ENCODE results near the gene RPL36AL. TPM values are rescaled to one million over a fixed set of nuclear protein-coding genes. Genes with fewer than 3 reads are reported as not detected.

The RPL36AL gene
- total and polyA plus RNA-seq, 2 experiments from 2014 or later = 122 to 723 TPM

DNA sequence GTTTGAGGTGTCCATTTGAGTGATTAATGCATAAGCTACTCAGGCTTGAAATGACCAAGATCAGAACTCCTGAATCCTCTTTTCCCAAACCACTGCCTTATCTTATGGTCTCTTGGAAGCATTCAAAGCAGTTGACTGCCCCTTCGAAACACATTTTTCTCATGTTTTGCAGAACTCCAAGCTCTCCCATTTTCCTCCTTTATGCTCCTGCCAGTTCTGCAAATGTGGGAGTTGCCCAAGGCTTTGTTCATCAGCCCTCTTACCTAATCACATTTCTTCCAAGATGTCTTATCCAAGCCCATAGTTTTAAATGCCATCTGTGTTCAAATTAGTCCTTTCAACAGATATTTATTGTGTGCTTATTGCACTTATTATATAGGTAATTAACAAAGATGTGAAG, 16.4 kb upstream of the RPL36AL start (continued):
- TF ChIP-seq, protein P1, sequence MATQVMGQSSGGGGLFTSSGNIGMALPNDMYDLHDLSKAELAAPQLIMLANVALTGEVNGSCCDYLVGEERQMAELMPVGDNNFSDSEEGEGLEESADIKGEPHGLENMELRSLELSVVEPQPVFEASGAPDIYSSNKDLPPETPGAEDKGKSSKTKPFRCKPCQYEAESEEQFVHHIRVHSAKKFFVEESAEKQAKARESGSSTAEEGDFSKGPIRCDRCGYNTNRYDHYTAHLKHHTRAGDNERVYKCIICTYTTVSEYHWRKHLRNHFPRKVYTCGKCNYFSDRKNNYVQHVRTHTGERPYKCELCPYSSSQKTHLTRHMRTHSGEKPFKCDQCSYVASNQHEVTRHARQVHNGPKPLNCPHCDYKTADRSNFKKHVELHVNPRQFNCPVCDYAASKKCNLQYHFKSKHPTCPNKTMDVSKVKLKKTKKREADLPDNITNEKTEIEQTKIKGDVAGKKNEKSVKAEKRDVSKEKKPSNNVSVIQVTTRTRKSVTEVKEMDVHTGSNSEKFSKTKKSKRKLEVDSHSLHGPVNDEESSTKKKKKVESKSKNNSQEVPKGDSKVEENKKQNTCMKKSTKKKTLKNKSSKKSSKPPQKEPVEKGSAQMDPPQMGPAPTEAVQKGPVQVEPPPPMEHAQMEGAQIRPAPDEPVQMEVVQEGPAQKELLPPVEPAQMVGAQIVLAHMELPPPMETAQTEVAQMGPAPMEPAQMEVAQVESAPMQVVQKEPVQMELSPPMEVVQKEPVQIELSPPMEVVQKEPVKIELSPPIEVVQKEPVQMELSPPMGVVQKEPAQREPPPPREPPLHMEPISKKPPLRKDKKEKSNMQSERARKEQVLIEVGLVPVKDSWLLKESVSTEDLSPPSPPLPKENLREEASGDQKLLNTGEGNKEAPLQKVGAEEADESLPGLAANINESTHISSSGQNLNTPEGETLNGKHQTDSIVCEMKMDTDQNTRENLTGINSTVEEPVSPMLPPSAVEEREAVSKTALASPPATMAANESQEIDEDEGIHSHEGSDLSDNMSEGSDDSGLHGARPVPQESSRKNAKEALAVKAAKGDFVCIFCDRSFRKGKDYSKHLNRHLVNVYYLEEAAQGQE (IDR thresholded peaks at IDR 0.05; ENCODE audit: unreplicated experiment) = no peak
- TF ChIP-seq JUNB (IDR thresholded peaks at IDR 0.05; ENCODE audit: unreplicated experiment) = no peak
- TF ChIP-seq STAT1 (IDR thresholded peaks at IDR 0.05; ENCODE audit: unreplicated experiment) = no peak
- TF ChIP-seq NANOG (IDR thresholded peaks at IDR 0.05; ENCODE audit: borderline replicate concordance) = no peak
- TF ChIP-seq ZNF331 (CRISPR knock-in tag; IDR thresholded peaks at IDR 0.05; ENCODE audit: low read depth) = no peak
- TF ChIP-seq ZNF114 (CRISPR knock-in tag; IDR thresholded peaks at IDR 0.05) = no peak
- TF ChIP-seq POLR2AphosphoS5 (IDR thresholded peaks at IDR 0.05; ENCODE audit: low read depth) = no peak

DNA sequence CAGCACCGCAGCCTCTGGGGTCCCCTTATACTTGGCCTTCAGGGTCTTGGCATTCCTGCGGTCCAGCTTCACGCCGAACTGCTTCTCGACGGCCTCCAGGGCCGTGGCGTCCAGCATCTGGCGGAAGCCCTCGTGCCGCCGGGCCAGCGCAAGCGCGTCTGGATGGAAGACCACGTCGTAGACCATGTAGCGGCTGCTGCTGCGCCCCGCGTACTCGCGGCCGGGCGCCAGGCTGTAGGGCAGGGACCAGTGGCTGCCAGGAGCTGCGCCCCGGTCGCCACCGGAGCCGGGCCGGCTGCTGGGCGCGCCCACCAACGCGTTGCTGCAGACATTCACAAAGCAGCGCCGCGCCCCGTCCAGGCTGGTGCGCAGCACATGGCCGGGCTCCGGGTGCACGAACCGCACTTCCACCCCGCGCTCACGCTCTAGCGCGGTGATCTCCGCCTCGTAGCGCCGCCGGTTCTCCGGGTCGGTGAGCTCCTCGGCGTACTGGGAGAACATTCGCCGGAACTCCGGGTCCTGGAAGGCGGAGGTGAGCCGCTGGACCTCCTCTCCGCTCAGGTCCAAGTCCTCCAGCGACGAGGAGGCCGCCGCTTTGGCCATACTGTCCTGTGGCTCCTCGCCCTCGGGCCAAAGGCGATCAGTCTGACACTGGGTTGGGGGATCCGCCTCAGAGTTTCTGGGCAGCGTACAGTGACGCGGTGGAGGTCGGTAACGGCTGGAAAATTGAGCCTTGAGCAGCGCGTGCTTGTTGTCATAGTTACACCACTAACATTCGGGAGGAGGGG, 14.3 kb upstream of the RPL36AL start, which contains the start of gene DNAAF2:
DNAAF2 (minus strand) TSS at position 698 of the 788 bp plus-strand sequence; CDS start at position 603, 95 bp downstream.
- Histone ChIP-seq H4K20me1 (replicated peaks; ENCODE audit: insufficient read depth) (peaks cover 35% of the 10 kb centered on the region), H3F3A (replicated peaks; ENCODE audit: low read depth) (peaks cover 14% of the 10 kb centered on the region), H3K9me2 (ENCODE audit: insufficient read depth) (no peaks in the 10 kb centered on the region), H3K79me2 (replicated peaks; ENCODE audit: insufficient read depth) (peaks cover 90% of the 10 kb centered on the region), H3K27ac (ENCODE audit: low read depth) (peak within 1 kb of the TSS; percentile 98), H2AFZ (peak within 1 kb of the TSS; percentile 89; the same call in 1 of the 2 replicates), H3K4me3 (peak within 1 kb of the TSS; percentile 98), H3K27me3 (ENCODE audit: insufficient read depth) (no peaks in the 10 kb centered on the region), H3K36me3 (ENCODE audit: insufficient read depth) (peaks cover 16% of the 10 kb centered on the region; the same call in 1 of the 2 replicates), H3K4me2 (peak within 1 kb of the TSS; percentile 90), H3K4me1 (ENCODE audit: insufficient read depth) (peaks cover 21% of the 10 kb centered on the region)
- DNase-seq (ENCODE audit: low spot score) = peak; percentile 84
- H3K36me3 Mint-ChIP-seq (ENCODE audit: low read depth) = peaks cover 72% of the 10 kb centered on the region
- H3K27ac Mint-ChIP-seq = peak within 1 kb of the TSS; percentile 99
- H3K4me3 Mint-ChIP-seq = peak within 1 kb of the TSS; percentile 100
- H3K4me1 Mint-ChIP-seq = peaks cover 23% of the 10 kb centered on the region
- peaks cover 12% of the 10 kb centered on the region for H3K27me3 Mint-ChIP-seq (ENCODE audit: insufficient read depth, low read depth, poor library complexity)
- peak; percentile 45 for ATAC-seq
- H3K9me3 Mint-ChIP-seq = peaks cover 7% of the 10 kb centered on the region; the same call in 2 of the 3 replicates
- TF ChIP-seq, protein P2, sequence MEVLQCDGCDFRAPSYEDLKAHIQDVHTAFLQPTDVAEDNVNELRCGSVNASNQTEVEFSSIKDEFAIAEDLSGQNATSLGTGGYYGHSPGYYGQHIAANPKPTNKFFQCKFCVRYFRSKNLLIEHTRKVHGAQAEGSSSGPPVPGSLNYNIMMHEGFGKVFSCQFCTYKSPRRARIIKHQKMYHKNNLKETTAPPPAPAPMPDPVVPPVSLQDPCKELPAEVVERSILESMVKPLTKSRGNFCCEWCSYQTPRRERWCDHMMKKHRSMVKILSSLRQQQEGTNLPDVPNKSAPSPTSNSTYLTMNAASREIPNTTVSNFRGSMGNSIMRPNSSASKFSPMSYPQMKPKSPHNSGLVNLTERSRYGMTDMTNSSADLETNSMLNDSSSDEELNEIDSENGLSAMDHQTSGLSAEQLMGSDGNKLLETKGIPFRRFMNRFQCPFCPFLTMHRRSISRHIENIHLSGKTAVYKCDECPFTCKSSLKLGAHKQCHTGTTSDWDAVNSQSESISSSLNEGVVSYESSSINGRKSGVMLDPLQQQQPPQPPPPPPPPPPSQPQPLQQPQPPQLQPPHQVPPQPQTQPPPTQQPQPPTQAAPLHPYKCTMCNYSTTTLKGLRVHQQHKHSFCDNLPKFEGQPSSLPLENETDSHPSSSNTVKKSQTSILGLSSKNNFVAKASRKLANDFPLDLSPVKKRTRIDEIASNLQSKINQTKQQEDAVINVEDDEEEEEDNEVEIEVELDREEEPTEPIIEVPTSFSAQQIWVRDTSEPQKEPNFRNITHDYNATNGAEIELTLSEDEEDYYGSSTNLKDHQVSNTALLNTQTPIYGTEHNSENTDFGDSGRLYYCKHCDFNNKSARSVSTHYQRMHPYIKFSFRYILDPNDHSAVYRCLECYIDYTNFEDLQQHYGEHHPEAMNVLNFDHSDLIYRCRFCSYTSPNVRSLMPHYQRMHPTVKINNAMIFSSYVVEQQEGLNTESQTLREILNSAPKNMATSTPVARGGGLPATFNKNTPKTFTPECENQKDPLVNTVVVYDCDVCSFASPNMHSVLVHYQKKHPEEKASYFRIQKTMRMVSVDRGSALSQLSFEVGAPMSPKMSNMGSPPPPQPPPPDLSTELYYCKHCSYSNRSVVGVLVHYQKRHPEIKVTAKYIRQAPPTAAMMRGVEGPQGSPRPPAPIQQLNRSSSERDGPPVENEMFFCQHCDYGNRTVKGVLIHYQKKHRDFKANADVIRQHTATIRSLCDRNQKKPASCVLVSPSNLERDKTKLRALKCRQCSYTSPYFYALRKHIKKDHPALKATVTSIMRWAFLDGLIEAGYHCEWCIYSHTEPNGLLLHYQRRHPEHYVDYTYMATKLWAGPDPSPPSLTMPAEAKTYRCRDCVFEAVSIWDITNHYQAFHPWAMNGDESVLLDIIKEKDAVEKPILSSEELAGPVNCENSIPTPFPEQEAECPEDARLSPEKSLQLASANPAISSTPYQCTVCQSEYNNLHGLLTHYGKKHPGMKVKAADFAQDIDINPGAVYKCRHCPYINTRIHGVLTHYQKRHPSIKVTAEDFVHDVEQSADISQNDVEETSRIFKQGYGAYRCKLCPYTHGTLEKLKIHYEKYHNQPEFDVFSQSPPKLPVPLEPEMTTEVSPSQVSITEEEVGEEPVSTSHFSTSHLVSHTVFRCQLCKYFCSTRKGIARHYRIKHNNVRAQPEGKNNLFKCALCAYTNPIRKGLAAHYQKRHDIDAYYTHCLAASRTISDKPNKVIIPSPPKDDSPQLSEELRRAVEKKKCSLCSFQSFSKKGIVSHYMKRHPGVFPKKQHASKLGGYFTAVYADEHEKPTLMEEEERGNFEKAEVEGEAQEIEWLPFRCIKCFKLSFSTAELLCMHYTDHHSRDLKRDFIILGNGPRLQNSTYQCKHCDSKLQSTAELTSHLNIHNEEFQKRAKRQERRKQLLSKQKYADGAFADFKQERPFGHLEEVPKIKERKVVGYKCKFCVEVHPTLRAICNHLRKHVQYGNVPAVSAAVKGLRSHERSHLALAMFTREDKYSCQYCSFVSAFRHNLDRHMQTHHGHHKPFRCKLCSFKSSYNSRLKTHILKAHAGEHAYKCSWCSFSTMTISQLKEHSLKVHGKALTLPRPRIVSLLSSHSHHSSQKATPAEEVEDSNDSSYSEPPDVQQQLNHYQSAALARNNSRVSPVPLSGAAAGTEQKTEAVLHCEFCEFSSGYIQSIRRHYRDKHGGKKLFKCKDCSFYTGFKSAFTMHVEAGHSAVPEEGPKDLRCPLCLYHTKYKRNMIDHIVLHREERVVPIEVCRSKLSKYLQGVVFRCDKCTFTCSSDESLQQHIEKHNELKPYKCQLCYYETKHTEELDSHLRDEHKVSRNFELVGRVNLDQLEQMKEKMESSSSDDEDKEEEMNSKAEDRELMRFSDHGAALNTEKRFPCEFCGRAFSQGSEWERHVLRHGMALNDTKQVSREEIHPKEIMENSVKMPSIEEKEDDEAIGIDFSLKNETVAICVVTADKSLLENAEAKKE (CRISPR knock-in tag; IDR thresholded peaks at IDR 0.05) = no peak
- TF ChIP-seq POLR2AphosphoS5 (IDR thresholded peaks at IDR 0.05; ENCODE audit: low read depth) (no peak), ZNF331 (CRISPR knock-in tag; IDR thresholded peaks at IDR 0.05; ENCODE audit: low read depth) (no peak), ZNF114 (CRISPR knock-in tag; IDR thresholded peaks at IDR 0.05) (no peak), STAT1 (IDR thresholded peaks at IDR 0.05; ENCODE audit: unreplicated experiment) (no peak), CREB1 (CRISPR knock-in tag; IDR thresholded peaks at IDR 0.05; ENCODE audit: low read depth) (no peak)
- TF ChIP-seq, protein P3, sequence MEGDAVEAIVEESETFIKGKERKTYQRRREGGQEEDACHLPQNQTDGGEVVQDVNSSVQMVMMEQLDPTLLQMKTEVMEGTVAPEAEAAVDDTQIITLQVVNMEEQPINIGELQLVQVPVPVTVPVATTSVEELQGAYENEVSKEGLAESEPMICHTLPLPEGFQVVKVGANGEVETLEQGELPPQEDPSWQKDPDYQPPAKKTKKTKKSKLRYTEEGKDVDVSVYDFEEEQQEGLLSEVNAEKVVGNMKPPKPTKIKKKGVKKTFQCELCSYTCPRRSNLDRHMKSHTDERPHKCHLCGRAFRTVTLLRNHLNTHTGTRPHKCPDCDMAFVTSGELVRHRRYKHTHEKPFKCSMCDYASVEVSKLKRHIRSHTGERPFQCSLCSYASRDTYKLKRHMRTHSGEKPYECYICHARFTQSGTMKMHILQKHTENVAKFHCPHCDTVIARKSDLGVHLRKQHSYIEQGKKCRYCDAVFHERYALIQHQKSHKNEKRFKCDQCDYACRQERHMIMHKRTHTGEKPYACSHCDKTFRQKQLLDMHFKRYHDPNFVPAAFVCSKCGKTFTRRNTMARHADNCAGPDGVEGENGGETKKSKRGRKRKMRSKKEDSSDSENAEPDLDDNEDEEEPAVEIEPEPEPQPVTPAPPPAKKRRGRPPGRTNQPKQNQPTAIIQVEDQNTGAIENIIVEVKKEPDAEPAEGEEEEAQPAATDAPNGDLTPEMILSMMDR (conservative IDR thresholded peaks at IDR 0.05; ENCODE audit: low read depth in 2 of 2) = no peak
- TF ChIP-seq, protein P4, sequence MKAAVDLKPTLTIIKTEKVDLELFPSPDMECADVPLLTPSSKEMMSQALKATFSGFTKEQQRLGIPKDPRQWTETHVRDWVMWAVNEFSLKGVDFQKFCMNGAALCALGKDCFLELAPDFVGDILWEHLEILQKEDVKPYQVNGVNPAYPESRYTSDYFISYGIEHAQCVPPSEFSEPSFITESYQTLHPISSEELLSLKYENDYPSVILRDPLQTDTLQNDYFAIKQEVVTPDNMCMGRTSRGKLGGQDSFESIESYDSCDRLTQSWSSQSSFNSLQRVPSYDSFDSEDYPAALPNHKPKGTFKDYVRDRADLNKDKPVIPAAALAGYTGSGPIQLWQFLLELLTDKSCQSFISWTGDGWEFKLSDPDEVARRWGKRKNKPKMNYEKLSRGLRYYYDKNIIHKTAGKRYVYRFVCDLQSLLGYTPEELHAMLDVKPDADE (IDR thresholded peaks at IDR 0.05) = no peak; the same call in 1 of the 2 replicates

Data from GM23338 (cell line).